H1 (cell line): Measurements from ENCODE around the gene CCDC136. TPM values are rescaled to one million over a fixed set of nuclear protein-coding genes. Genes with fewer than 3 reads are reported as not detected.

ENCODE experiments used
- ATF3 ChIP-seq: IDR thresholded peaks from 2 replicates; pipeline ENCODE4 v1.6.1; 2011; ENCODE audit warnings: low read depth, mild to moderate bottlenecking, low read length; ENCODE audit not compliant: insufficient read depth
- EZH2 ChIP-seq: fragments of 200-600 bp; sonication (generic); IDR thresholded peaks from 2 replicates; pipeline ENCODE4 v1.7.1; 2012; ENCODE audit warnings: low read depth, mild to moderate bottlenecking, moderate library complexity, low read length, inconsistent platforms; ENCODE audit not compliant: severe bottlenecking
- MAX ChIP-seq: IDR thresholded peaks from 2 replicates; pipeline ENCODE4 v1.6.1; 2012; ENCODE audit warnings: inconsistent platforms
- NANOG ChIP-seq: IDR thresholded peaks from 2 replicates; pipeline ENCODE4 v1.6.1; 2011; ENCODE audit warnings: low read length, low read depth, mild to moderate bottlenecking, inconsistent platforms; ENCODE audit not compliant: insufficient read depth, poor library complexity, severe bottlenecking
- POLR2A ChIP-seq, 2 experiments: IDR thresholded peaks; 1 replicate in 1 of 2; 2 replicates in 1 of 2; pipeline ENCODE4 v1.6.1; 2011; ENCODE audit warnings: low read depth in 2 of 2, low read length in 2 of 2, mild to moderate bottlenecking in 2 of 2; ENCODE audit errors: control extremely low read depth in 1 of 2
- RBBP5 ChIP-seq: IDR thresholded peaks from 2 replicates; pipeline ENCODE4 v1.7.1; 2012; ENCODE audit warnings: low read depth, mild to moderate bottlenecking, inconsistent platforms, low read length, moderate library complexity, borderline replicate concordance
- RNF2 ChIP-seq: fragments of 200-900, 300-1000 bp; sonication (generic); IDR thresholded peaks from 2 replicates; pipeline ENCODE4 v1.7.1; 2016; ENCODE audit warnings: borderline replicate concordance, low read depth, mild to moderate bottlenecking, antibody characterized with exemption, low read length; ENCODE audit not compliant: poor library complexity, severe bottlenecking; ENCODE audit errors: missing control alignments
- SIX5 ChIP-seq: IDR thresholded peaks from 2 replicates; pipeline ENCODE4 v1.6.1; 2011; ENCODE audit warnings: mild to moderate bottlenecking, low read depth, low read length
- polyA plus RNA-seq, 7 experiments: library from polyadenylated mRNA; depleted of rRNA in 3 of 7; stranded (reverse) in 5 of 7; unstranded in 2 of 7; fragments of >200 nt in 5 of 7; fragments of 200-250 nt in 2 of 7; gene quantifications; 1 replicate in 5 of 7; 2 replicates in 1 of 7; 4 replicates in 1 of 7; pipeline versions ENCODE4 v1.2.1 to v1.2.3, GENCODE V29; 2011 to 2013; ENCODE audit warnings: missing spikeins in 2 of 7, mixed read lengths in 2 of 7
- total RNA-seq: library from RNA; stranded (reverse); fragmentation: NEBNext Ultra II Directional; extraction: Animal tissue kit (Norgen Biotek cat#: 25700); gene quantifications from 2 replicates; pipeline ENCODE4 v1.2.1, GENCODE V29; 2021

CCDC136 gene
- total and polyA plus RNA-seq, 2 of the 8 experiments (the other 6 are each of a cell fraction or from before 2014, with no cell fraction given) = 35.6 to 47.7 TPM

- TF ChIP-seq MAX (no peak), ATF3 (no peak), SIX5 (no peak), POLR2A (IDR thresholded peaks at IDR 0.05; ENCODE audit: control extremely low read depth in 1 of 2, low read depth in 2 of 2, low read length in 2 of 2) (no peak), NANOG (no peak), RNF2 (no peak), RBBP5 (no peak), EZH2 (no peak)
Observed at GRCh38 chr7:128835231-128835751, 43.5 kb downstream of the CCDC136 start (continued).
